ENCODE measurements around the gene MT4.

DNA sequence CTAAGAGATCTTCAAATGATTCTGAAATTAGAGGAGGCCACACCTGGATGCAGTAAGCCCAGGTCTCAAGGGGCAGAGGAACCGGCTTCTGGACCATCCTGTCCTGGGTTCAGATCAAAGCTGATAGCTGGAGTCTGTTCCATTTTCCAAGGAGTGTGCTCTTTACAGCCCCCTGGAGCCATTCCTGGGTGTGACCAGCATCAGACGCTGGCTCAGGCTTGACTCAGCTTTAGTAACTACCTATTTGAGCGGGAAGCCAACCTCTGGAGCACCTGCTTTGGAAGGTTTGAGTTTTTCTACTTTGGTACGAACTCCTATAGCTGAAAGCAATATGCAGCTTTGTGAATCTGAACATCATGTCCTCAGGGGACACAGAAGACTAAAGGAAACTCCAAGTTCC is 32.2 kb upstream of the MT4 start:
- TF ChIP-seq CTCF (conservative IDR thresholded peaks at IDR 0.05) (0 out of 2 replicates have a peak, but pooled peaks have one; percentile 22), EZH2 (IDR thresholded peaks at IDR 0.05; ENCODE audit: low read depth) (no peak)
